GM21526 (cell line): Measurements from ENCODE around the gene SMU1.

Experiments used
- ATAC-seq: cut with Tn5 transposase; IDR thresholded peaks from one replicate; pipeline ENCODE4 v1.9.1; 2021; ENCODE audit warnings: moderate library complexity; ENCODE audit not compliant: unreplicated experiment, low FRiP score

SMU1 gene

GRCh38 chr9:33049680-33050361 is 26.7 kb downstream of the SMU1 start:
- peak; percentile 78 for ATAC-seq

GRCh38 chr9:33048054-33048465 is 28.4 kb downstream of the SMU1 start:
- ATAC-seq: no peak

DNA sequence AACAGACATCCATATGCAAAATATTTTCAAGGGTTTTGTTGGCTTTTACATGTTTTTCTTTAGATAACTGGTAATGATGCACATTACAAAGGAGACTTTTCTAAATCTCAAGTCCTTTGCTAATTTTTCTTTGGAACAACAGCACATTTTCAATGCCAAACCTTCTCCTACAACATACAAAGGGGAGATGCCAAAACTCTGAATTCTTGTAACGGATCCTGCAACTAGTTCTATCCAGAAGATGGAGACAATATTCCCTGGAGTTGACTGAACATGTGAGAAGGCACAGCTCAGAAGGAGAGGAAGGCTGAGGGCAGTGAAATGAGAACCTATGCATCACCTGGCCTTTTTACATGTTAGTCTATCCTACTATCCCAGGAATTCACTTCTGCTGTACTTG is 30.4 kb downstream of the SMU1 start:
- no peak for ATAC-seq

- no peak for ATAC-seq
Observed at GRCh38 chr9:33044677-33045282, 31.7 kb downstream of the SMU1 start.

DNA sequence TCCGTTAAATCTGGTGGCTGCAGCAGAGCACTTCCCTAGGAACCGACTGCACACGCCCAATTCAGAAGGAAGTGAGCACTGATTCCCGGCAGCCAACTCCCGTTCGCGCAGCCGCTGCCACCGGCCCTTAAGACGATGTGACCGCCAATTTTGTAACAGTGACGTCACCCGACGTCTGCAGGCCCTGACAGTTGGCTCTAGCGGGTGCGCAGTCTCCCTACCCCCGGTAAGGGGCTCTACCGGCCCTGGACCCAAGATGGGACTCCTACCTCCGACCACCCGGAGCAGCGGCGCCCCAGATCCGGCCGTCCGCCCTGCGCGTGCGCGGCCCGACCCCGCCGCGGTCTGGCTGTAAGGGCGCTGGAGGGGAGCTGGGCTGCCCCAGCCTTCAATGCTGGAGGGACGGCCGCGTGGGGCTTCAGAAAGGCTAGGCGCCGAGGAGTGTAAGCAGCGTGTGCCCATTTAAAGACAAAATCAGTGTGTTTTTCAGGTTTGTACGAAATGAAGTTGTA is 32.3 kb downstream of the SMU1 start:
- ATAC-seq: peak; percentile 63

DNA sequence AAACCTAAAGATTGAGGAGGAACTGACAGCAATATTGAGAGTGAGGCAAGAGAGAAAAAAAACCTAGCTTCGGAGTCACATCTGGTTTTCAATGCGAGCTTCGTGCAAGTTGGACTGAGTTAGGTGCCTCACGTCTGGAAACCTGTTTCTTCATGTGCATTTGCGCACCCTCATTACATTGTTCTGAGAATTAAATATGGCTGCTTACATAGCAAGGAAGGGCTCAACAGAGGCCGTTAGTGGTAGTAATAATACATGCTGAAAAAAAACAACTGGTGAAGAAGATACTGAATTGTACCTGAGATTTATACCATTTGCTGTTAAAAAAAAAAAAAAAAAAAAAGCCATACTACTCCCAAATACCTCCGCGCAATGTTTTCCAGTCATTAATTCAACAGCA is 32.8 kb downstream of the SMU1 start:
- no peak for ATAC-seq

DNA sequence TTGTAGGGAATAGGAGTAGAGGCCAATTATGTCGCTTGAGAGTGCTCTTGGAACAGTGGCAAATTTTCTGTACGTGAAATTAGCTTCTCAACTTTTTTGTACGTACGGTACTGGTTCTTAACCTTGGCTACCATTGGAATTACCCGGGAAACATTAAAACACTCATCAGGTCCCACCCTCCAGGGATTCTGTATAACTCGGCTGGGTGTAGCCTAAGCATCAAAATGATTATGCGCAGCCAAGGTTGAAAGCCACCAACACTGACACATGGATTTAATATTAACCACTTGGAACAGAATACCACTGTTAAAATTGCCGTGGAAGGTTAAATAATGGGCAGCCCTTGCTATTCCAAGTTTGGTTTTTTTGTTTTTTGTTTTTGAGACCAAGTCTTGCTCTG is 34.0 kb downstream of the SMU1 start:
- ATAC-seq: no peak

DNA sequence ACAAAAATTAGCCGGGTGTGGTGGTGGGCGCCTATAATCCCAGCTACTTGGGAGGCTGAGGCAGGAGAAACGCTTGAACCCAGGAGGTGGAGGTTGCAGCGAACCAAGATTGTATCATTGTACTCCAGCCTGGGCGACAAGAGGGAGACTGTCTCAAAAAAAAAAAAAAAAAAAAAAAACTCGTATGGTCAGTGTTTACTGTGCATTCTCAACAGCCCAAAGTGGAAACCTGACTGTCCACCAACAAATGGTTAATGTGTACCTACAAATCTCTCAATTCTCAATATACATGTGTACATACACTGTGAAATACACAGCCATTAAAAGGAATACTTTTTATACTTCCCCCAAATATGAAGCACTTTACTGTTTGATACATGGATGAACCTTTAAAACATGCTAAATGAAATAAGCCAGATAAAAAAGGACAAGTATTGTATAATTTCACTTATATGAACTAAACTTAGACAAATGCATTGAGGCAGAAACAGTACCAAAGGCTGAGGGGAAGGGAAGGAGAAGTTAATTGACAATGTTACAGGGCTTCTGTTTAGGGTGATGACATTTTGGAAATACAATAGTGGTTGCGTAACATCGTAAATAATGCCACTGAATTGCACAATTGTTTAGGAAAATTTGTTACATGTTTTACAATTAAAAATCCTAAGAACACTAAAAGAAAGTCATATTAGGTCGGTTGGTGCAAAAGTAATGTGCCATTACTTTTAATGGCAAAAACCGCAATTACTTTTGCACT is 34.9 kb downstream of the SMU1 start:
- ATAC-seq: no peak

DNA sequence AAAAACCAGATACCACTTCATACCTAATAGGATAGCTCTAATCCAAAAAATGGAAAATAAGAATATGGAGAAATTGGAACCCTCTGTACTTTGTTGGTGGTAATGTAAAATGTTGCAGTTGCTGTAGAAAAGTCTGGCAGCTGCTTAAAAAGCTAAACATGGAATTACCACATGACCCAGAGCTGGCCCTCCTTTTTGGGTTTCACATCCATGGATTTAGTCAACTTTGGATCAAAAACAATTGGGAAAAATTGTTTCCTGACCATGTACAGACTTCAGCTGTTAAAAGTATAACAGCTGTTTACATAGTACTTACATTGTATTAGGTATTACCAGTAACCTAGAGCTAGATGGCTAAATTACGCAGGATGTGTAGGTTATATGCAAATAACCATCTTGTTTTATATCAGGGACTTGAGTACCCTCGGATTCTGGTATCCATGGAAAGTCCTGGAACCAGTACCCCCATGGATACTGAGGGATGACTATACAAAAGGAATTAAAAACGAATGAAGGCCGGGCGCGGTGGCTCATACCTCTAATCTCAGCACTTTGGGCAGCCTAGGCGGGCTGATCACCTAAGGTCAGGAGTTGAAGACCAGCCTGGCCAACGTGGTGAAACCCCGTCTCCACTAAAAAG is 35.6 kb downstream of the SMU1 start:
- ATAC-seq: no peak

DNA sequence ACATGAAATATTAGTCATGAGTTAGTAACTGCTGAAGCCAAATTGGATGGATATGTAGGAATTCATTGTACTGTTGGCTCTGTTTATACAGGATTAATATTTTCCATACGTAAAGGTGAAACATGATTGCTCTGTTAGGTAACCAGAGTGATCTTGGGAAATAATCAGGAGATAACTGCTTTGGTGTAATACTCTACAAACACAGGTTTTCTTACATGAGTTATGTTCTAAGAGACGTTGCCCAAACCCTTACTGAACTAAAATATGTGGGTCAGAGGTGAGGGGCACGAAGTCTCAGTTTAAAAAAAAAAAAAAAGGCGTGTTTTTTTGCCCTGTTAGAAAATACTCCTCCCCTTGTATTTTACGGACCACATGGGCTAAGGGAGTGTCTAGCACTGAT is 43.6 kb downstream of the SMU1 start:
- no peak for ATAC-seq

DNA sequence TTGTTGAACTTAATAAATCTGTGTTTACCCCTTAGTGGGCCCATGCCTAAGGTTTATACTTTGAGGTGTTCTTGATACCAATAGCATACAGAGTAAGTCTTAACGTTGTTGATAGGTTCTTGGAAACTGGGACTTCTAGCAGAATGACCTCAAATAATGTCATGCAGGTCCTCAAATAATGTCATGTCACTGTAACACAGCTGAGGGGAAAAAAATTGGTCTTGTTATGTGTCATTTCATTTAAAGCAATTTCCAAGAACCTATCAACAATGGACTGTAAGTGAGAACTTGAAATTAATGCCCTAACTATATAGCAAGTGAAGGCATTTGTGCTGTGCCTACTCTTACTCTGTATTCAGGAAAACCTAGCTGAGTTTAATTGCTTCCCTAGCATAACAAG is 44.2 kb downstream of the SMU1 start:
- ATAC-seq: no peak

DNA sequence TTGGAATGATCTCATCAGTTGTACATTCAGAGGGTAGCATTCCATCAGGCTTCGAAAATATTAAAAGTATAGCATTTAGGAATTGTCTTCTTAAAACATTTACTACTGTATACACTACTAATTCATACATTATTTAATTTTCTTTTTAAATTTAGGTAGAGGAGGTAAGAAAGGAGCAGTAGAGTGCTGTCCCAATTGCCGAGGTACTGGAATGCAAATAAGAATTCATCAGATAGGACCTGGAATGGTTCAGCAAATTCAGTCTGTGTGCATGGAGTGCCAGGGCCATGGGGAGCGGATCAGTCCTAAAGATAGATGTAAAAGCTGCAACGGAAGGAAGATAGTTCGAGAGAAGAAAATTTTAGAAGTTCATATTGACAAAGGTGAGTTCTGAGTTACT is 46.2 kb downstream of the SMU1 start:
- ATAC-seq: no peak

- no peak for ATAC-seq
Observed at GRCh38 chr9:33029231-33029786, 47.2 kb downstream of the SMU1 start.

DNA sequence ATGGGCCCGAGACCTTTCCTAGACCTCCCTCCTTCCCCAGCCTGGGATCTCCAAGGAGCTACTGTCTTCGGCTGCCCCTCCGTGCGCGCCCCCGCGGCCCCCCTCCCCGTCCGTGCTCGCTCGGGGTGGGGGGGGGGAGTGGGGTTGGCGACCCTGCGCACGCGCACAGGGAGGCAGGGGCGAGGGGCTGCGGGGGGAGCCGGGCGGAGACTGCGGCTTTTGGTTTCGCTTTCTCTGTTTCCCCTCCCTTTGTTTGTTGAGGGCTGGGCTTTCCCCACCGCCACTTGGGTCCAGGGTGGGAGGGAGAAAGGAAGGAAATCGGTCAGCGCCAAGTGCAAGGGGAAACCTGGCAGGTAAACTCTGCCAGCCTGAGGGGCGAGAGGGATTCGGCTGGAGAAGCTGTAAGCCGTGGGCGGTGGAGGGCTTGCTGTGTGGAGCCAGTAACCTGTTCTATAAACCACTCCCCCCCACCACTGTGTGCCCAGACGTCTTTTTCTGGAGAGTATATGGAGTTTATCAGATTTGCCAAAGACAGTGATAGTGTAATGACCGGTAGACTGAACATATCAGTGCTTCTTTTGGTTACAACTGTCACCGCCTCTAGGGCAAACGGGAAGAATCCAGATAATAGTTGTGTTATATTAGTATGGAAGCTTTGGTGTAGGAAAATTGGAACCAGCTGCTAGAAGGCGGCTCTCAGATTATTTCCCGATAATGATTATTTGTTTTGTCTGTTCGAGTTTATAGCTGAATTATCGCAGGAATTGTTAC is 50.7 kb downstream of the SMU1 start:
- peak; percentile 24 for ATAC-seq

GRCh38 chr9:33024966-33025571 is 51.4 kb downstream of the SMU1 start, which contains the start of gene DNAJA1:
Gene DNAJA1 (plus strand): TSS chr9:33025273. CDS start chr9:33026485, 1,212 bp downstream.
- peak; percentile 89 for ATAC-seq

- peak; percentile 22 for ATAC-seq
Observed at GRCh38 chr9:33024126-33024965, 52.1 kb downstream of the SMU1 start.

DNA sequence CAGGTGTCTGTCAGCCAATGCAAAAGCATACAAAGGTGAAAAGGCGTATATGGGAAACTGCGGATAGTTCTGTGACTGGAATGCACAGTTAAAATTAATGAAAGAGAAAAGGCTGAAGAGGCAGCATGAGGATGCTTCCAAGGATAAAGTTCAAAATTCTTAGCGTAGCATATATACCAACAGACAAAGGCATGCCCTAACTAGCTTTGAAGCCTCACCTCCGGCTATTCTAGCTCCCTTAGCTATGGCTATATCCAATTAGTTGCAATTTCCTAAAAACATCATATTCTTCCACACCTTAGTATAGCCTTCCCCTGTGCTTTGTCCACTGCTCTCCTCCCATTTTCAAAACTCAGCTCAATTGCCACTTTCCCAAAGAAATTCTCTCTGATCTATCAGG is 52.8 kb downstream of the SMU1 start:
- no peak for ATAC-seq

- ATAC-seq: no peak
Observed at GRCh38 chr9:33022755-33023154, 53.7 kb downstream of the SMU1 start.

- no peak for ATAC-seq
Observed at GRCh38 chr9:33022303-33022702, 54.2 kb downstream of the SMU1 start.
